ENCODE measurements around the gene STON1.

STON1 gene

DNA sequence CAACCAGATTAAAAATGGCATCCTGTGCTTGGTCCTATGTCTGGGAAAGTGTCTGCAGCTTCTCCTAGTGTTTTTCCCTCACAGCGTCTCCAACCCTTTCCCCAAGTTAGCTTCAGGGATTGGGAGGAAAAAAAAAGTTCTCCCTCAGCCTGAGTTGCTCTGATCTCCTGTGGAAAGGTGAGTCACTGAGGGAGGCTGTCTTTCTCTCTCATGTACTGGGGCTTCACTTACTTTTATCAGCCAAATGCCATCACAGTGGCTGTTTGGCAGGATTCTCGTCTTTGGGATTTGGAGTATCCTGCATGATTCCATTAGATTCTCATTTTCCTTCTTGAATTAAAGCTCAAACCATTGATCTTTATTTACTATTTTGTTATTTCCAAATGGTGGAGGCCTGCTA lies 105.8 kb downstream of the STON1 start:
- CTCF ChIA-PET: no interaction called here
- no peak for TF ChIP-seq CTCF (IDR thresholded peaks at IDR 0.05; ENCODE audit: control extremely low read depth, extremely low read depth, low read depth, missing control alignments)
- no peak for DNase-seq (ENCODE audit: extremely low spot score)
- POLR2A ChIA-PET: no interaction called here

GRCh38 chr2:48638261-48638660 lies 108.3 kb downstream of the STON1 start:
- POLR2A ChIA-PET: no interaction called here
- CTCF ChIA-PET: interaction anchor here (1.4 kb wide), 1 partner anchor 16 kb away, joined by 3 read pairs; no protein-coding TSS in a partner anchor
- TF ChIP-seq CTCF (IDR thresholded peaks at IDR 0.05; ENCODE audit: control extremely low read depth, extremely low read depth, low read depth, missing control alignments): no peak
- DNase-seq (ENCODE audit: extremely low spot score): no peak
